Measurements from ENCODE around the gene SHROOM3. TPM values are rescaled to one million over a fixed set of nuclear protein-coding genes. Genes with fewer than 3 reads are reported as not detected.

The SHROOM3 gene
- total RNA-seq, 1 experiment from 2014 or later: 27.6 TPM

GRCh38 chr4:76753814-76754213 is 318.8 kb downstream of the SHROOM3 start:
- Histone ChIP-seq H3K27me3 (ENCODE audit: insufficient read depth, low read length) (no peaks in the 10 kb centered on the region), H3K27ac (ENCODE audit: insufficient read length, low read depth, low read length) (no peak overlapping the region), H4K20me1 (ENCODE audit: control insufficient read depth, insufficient read depth, insufficient read length) (no peaks in the 10 kb centered on the region), H3K56ac (ENCODE audit: insufficient read length, low read depth, low read length) (no peak overlapping the region), H2AFZ (ENCODE audit: low read length) (no peak overlapping the region), H3K79me1 (ENCODE audit: insufficient read depth, low read depth, low read length, poor library complexity, severe bottlenecking) (no peaks in the 10 kb centered on the region), H2BK15ac (ENCODE audit: low read depth, low read length) (no peak overlapping the region), H2AK5ac (ENCODE audit: insufficient read length, low read length) (no peak overlapping the region), H4K8ac (replicated peaks; ENCODE audit: insufficient read length, low read depth, low read length) (no peak overlapping the region), H3K4me1 (ENCODE audit: insufficient read depth, low read length) (no peaks in the 10 kb centered on the region), H3K9me3 (ENCODE audit: control insufficient read depth, low read depth, low read length) (no peaks in the 10 kb centered on the region), H2BK12ac (ENCODE audit: insufficient read length, low read depth, low read length) (no peak overlapping the region), H3K4ac (ENCODE audit: low read depth, low read length) (no peak overlapping the region), H4K5ac (ENCODE audit: insufficient read length, low read depth, low read length) (no peak overlapping the region), H3T11ph (ENCODE audit: low read length) (no peak overlapping the region), H3K23ac (ENCODE audit: insufficient read length, low read depth, low read length) (no peak overlapping the region), H4K91ac (ENCODE audit: insufficient read length, low read depth, low read length) (no peak overlapping the region), H3K9ac (ENCODE audit: extremely low read depth, insufficient read length, low read length) (no peak overlapping the region), H3K14ac (ENCODE audit: insufficient read depth, low read length) (no peak overlapping the region), H3K79me2 (ENCODE audit: insufficient read depth, low read length) (no peaks in the 10 kb centered on the region), H2BK20ac (ENCODE audit: low read depth, low read length, poor library complexity, severe bottlenecking) (no peak overlapping the region), H3K4me2 (ENCODE audit: insufficient read depth, insufficient read length, low read length) (no peak overlapping the region), H3K18ac (ENCODE audit: insufficient read length, low read depth, low read length) (no peak overlapping the region), H2BK5ac (ENCODE audit: insufficient read length, low read length) (no peak overlapping the region), H3K23me2 (ENCODE audit: insufficient read length, low read depth, low read length, poor library complexity, severe bottlenecking) (no peaks in the 10 kb centered on the region), H2BK120ac (ENCODE audit: low read depth, low read length, poor library complexity, severe bottlenecking) (no peak overlapping the region)
- H3K27ac Mint-ChIP-seq: no peak overlapping the region
- no peak for DNase-seq
- WGBS (ENCODE audit: extremely low coverage, insufficient read length, low lambda C conversion rate): no CpG with 5 or more reads among the region's 3 CpGs
- H3K36me3 Mint-ChIP-seq (ENCODE audit: insufficient read depth in 1 of 3, low read depth in 3 of 3): peaks cover 47 to 78% (median 71%) of the 10 kb centered on the region in 3 experiments
- peaks cover 4% of the 10 kb centered on the region in 2 experiments; a peak in 3 of 4 replicates for H3K4me1 Mint-ChIP-seq
- H3K27me3 Mint-ChIP-seq (ENCODE audit: low read depth): no peaks in the 10 kb centered on the region
- H3K4me3 Mint-ChIP-seq: no peak overlapping the region
- peaks cover 3 to 4% of the 10 kb centered on the region in 2 experiments; a peak in 4 of 5 replicates for H3K9me3 Mint-ChIP-seq
- TF ChIP-seq CTCF (conservative IDR thresholded peaks at IDR 0.05): no peak
